HUES48 (cell line): ENCODE results near the gene KNG1.

Experiments
- H3K27ac ChIP-seq: one replicate; pipeline ENCODE4 v1.7.0; 2013; ENCODE audit warnings: low read depth, low read length, inconsistent platforms
- H3K27me3 ChIP-seq: 2 replicates; pipeline ENCODE4 v1.6.1; 2013; ENCODE audit warnings: mild to moderate bottlenecking, low read length; ENCODE audit not compliant: control insufficient read depth, insufficient read depth
- H3K36me3 ChIP-seq: 2 replicates; pipeline ENCODE4 v1.6.1; 2013; ENCODE audit warnings: low read length; ENCODE audit not compliant: control insufficient read depth, insufficient read depth
- H3K4me1 ChIP-seq: 2 replicates; pipeline ENCODE4 v1.6.1; 2013; ENCODE audit warnings: mild to moderate bottlenecking, low read length; ENCODE audit not compliant: control insufficient read depth, insufficient read depth
- H3K4me3 ChIP-seq: 2 replicates; pipeline ENCODE4 v1.5.1; 2013; ENCODE audit warnings: mild to moderate bottlenecking, low read depth, low read length
- H3K9ac ChIP-seq: 2 replicates; pipeline ENCODE4 v1.6.1; 2013; ENCODE audit warnings: mild to moderate bottlenecking, low read depth, low read length, moderate library complexity
- H3K9me3 ChIP-seq: 2 replicates; pipeline ENCODE4 v1.6.1; 2013; ENCODE audit warnings: low read length; ENCODE audit not compliant: control insufficient read depth, insufficient read depth

Gene KNG1

DNA sequence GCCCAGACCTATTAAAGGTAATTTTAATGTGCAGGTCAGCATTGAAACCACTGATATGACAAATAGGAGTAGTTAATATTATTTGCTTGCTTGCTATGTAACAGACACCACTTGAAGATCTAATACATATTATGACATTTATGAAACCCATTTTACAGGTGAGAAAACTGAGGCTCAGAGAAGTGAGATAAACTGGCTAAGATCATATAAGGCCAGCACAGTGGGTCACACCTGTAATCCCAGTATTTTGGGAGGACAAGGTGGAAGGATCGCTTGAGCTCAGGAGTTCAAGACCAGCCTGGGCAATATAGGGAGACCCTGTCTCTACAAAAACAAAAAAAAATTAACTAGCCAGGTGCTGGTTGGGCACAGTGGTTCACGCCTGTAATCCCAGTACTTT, 33.2 kb downstream of the KNG1 start:
- H3K4me3 ChIP-seq, result no peak overlapping the region
- no peaks in the 10 kb centered on the region for H3K36me3 ChIP-seq

DNA sequence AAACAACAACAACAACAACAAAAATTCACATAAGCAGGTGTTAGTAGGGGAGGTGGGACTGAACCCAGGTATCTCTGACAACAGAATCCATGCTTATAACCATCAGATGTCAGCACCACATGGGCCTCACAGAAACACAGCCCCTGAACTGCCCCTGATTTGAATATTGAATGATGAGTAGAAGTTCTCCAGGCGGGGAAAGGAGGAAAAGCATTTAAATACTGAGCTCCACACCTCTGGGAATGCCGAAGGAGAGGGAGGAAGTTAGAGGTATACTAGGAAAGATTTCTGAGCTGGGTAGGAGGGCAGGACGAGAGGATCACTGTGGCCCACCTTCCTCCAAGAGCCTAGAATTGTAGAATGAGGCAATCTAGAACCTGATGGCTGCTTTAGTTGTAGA, 34.3 kb downstream of the KNG1 start:
- Histone ChIP-seq H3K36me3 (no peaks in the 10 kb centered on the region), H3K4me1 (0 out of 2 replicates have a peak, but pooled peaks cover 3% of the 10 kb centered on the region), H3K9ac (no peak overlapping the region), H3K27ac (no peak overlapping the region), H3K9me3 (no peaks in the 10 kb centered on the region), H3K27me3 (no peaks in the 10 kb centered on the region), H3K4me3 (no peak overlapping the region)

More for the DNA sequence above, 33.2 kb downstream of the KNG1 start:
- Histone ChIP-seq H3K9me3 (no peaks in the 10 kb centered on the region), H3K27ac (no peak overlapping the region), H3K27me3 (no peaks in the 10 kb centered on the region), H3K4me1 (peaks cover 3% of the 10 kb centered on the region; the same call in 1 of the 2 replicates), H3K9ac (no peak overlapping the region)

DNA sequence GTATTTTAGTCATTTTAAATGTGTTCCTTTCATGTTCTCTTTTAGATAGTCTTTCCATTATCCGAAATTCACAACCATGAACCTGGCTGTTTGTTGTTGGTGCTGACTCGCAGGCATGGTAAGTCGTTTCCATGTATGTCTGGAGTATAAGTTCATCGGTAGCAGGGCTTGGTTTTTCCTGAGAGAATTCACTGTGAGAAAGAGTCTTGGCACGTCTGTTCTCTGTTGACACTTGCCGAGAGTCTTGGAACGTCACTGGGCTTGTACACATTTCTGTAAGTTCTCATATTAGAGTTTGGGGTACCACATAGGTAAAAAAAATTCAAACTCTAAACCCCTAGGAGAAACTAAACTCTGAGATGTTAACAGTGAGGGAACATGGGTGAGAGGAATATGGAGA, 36.8 kb downstream of the KNG1 start:
- no peaks in the 10 kb centered on the region for H3K27me3 ChIP-seq
- no peak overlapping the region for H3K9ac ChIP-seq
- H3K36me3 ChIP-seq, result no peaks in the 10 kb centered on the region
- H3K4me1 ChIP-seq, result 0 out of 2 replicates have a peak, but pooled peaks cover 6% of the 10 kb centered on the region
- no peaks in the 10 kb centered on the region for H3K9me3 ChIP-seq
- H3K4me3 ChIP-seq, result no peak overlapping the region
- H3K27ac ChIP-seq, result no peak overlapping the region

DNA sequence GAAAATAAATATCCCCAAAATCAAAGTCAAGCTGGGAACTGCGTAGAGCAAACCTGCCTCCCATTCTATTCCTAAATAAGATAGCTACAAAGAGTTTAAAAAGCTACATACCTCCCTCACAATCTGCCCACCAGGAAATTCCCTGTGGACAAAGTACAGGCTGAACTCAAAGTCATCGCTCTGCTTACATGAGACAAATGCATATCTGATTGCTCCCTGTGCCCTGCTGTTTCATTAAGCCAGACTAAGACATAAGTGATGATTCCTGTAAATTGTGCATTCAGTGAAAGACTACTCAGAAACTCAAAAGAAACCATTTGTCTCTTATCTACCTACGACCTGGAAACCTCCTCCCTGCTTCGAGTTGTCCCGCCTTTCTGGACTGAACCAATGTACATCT, 37.7 kb downstream of the KNG1 start:
- Histone ChIP-seq H3K9ac (no peak overlapping the region), H3K27ac (no peak overlapping the region), H3K4me1 (0 out of 2 replicates have a peak, but pooled peaks cover 6% of the 10 kb centered on the region), H3K9me3 (no peaks in the 10 kb centered on the region), H3K27me3 (no peaks in the 10 kb centered on the region), H3K36me3 (no peaks in the 10 kb centered on the region), H3K4me3 (no peak overlapping the region)

DNA sequence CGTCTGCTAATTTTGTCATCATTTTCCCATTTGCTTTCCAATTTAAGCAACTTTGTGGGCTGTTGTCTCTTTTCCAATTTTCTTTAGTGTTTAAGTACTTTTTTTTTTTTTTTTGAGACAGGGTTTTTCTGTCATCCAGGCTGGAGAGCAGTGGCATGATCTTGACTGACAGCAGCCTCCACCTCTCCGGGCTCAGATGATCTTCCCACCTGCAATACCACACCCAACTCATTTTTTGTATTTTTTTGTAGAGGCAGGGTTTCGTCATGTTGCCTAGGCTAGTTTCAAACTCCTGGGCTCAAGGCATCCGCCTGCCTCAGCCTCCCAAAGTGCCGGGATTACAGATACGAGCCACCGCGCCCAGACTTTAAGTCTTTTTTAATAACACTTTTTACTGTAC, 40.1 kb downstream of the KNG1 start:
- no peaks in the 10 kb centered on the region for H3K27me3 ChIP-seq
- 0 out of 2 replicates have a peak, but pooled peaks cover 4% of the 10 kb centered on the region for H3K4me1 ChIP-seq
- no peaks in the 10 kb centered on the region for H3K36me3 ChIP-seq
- H3K9ac ChIP-seq, result no peak overlapping the region
- no peak overlapping the region for H3K27ac ChIP-seq
- no peak overlapping the region for H3K4me3 ChIP-seq
- H3K9me3 ChIP-seq, result no peaks in the 10 kb centered on the region

DNA sequence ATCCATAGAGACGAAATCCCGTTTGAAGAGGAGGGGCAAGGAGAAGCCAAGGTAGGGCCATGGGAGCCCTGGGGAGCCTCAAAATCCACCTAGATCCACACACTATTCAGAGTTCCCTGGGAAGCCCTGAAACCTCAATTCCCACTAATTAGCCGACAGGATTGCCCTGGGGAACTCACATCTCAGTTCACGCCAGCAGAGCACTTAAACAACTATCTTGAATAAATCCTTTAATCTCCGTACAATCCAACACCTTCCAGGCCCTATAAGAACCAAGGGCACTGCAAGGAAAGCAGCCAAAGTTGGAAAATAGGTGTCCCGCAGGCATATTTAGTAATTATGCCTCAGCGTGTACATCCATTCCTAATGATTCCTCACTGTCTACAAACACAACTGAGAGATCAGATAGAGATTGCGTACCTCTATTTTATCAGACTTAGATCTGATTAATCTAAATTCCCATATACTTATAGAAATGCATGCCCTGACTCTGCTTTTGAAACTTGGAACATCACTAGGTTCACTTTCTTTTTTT, 40.6 kb downstream of the KNG1 start:
- H3K27me3 ChIP-seq, result no peaks in the 10 kb centered on the region
- H3K9ac ChIP-seq, result no peak overlapping the region
- H3K36me3 ChIP-seq, result no peaks in the 10 kb centered on the region
- no peak overlapping the region for H3K4me3 ChIP-seq
- no peak overlapping the region for H3K27ac ChIP-seq
- no peaks in the 10 kb centered on the region for H3K9me3 ChIP-seq
- 0 out of 2 replicates have a peak, but pooled peaks cover 4% of the 10 kb centered on the region for H3K4me1 ChIP-seq

DNA sequence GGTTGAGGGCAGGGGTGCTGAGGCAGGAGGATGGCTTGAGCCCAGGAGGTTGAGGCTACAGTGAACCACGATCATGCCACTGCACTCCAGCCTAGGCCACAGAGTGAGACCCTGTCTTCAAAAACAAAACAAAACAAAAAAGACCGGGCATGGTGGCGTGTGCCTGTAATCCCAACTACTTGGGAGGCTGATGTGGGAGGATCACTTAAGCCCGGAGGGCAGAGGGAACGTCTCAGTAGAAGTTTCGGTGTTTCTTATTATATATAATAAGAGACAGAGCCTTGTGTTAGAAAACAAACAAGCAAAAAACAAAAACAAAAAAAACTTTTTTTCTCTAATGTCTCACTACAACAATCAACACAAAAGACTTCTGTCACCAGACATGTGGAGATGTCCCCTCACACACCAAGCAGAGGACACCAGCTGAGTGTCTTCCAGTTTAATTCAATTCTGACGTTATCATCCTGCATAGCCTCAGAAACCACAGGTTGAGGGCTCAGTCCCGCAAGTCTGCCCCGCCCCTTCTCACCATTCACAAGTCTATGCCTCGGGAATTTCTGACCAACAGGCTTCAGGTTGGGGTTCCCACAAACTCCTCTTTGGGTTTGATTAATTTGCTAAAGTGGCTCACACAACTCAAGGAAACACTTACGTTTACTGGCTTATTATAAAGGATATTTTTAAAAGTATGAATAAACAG, 42.2 kb downstream of the KNG1 start:
- Histone ChIP-seq H3K4me1 (0 out of 2 replicates have a peak, but pooled peaks cover 4% of the 10 kb centered on the region), H3K4me3 (no peak overlapping the region), H3K27ac (no peak overlapping the region), H3K27me3 (no peaks in the 10 kb centered on the region), H3K9me3 (no peaks in the 10 kb centered on the region), H3K9ac (no peak overlapping the region), H3K36me3 (no peaks in the 10 kb centered on the region)

DNA sequence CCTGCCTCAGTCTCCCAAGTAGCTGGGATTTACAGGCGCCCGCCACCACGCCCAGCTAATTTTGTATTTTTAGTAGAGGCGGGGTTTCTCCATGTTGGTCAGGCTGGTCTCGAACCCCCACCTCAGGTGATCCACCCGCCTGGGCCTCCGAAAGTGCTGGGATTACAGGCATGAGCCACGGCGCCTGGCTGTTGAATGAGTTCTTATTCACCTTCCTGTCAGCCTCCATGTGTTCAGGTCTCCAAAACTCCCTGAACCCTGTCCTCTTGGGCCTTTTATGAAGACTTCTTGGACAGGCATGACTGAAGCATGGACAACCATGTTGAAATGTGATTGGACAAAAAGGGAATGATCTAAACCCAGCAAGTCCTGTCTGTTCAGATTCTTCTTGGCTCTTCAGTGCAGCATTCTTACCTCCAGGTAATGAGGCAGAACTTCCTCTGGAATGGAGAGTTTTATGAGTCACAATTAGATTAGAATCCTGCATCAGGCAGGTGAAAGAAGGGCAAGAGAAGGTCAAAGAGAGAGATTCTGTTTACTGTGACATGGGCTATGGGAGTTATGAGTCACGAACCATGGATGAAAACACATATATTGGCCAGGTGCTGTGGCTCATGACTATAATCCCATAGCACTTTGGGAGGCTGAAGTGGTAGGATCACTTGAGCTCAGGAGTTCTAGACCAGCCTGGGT, 43.1 kb downstream of the KNG1 start:
- H3K27me3 ChIP-seq, result no peaks in the 10 kb centered on the region
- H3K27ac ChIP-seq, result no peak overlapping the region
- H3K36me3 ChIP-seq, result no peaks in the 10 kb centered on the region
- H3K4me3 ChIP-seq, result no peak overlapping the region
- H3K9ac ChIP-seq, result no peak overlapping the region
- 0 out of 2 replicates have a peak, but pooled peaks cover 4% of the 10 kb centered on the region for H3K4me1 ChIP-seq
- H3K9me3 ChIP-seq, result no peaks in the 10 kb centered on the region

DNA sequence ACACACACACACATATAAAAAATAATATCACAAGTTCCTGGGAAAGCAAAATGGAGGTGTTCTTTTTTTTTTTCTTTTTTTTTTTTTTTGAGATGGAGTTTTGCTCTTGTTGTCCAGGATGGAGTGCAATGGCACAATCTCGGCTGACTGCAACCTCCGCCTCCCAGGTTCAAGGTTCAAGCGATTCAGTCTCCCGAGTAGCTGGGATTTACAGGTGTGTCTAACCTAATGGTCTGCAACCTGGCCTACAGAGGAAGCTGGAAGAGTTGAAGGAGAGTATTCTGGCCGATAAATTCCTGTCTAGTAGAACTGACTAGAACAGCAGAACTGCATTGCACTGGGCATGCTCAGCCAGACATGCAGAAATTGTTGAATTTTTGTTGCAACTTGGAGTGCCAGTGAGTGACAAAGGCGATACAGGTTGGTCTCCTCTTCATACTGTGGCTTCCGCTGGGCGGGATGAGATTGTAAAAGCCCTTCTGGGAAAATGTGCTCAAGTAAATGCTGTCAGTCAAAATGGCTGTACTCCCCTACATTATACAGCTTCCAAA, 43.8 kb downstream of the KNG1 start:
- no peak overlapping the region for H3K27ac ChIP-seq
- no peak overlapping the region for H3K4me3 ChIP-seq
- H3K9me3 ChIP-seq, result no peaks in the 10 kb centered on the region
- H3K27me3 ChIP-seq, result no peaks in the 10 kb centered on the region
- H3K9ac ChIP-seq, result no peak overlapping the region
- 0 out of 2 replicates have a peak, but pooled peaks cover 4% of the 10 kb centered on the region for H3K4me1 ChIP-seq
- H3K36me3 ChIP-seq, result no peaks in the 10 kb centered on the region

DNA sequence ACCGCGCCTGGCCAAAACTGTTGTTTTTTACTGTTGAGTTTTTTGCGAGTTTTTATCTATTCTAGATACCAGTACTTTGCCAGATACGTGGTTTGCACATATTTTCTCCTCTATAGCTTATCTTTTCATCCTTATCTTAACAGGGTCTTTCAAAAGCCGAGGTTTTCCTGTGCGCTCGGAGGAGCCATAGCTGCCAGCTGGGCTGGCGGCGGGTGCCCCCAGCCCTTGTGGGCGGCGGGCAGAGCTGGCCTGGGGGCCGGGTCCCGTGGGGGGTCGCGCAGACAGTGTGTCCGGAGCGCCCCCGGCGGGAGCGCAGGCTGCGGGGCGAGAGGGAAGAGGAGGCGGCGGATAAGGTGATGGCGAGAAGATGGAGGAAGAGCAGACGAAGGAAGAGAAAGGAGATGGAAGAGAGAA, 55.1 kb downstream of the KNG1 start:
- no peaks in the 10 kb centered on the region for H3K36me3 ChIP-seq

More for the DNA sequence above, 55.1 kb downstream of the KNG1 start:
- no peak overlapping the region for H3K27ac ChIP-seq
- no peaks in the 10 kb centered on the region for H3K9me3 ChIP-seq
- no peak overlapping the region for H3K9ac ChIP-seq
- no peak overlapping the region; the same call in 1 of the 2 replicates for H3K4me3 ChIP-seq
- H3K27me3 ChIP-seq, result peaks cover 8% of the 10 kb centered on the region; the same call in 1 of the 2 replicates
- peaks cover 13% of the 10 kb centered on the region for H3K4me1 ChIP-seq
